Measurements from ENCODE around the gene TRPM7.
A peak's percentile ranks its signal among the peaks of the same experiment; 100 is the strongest.

TRPM7 gene

DNA sequence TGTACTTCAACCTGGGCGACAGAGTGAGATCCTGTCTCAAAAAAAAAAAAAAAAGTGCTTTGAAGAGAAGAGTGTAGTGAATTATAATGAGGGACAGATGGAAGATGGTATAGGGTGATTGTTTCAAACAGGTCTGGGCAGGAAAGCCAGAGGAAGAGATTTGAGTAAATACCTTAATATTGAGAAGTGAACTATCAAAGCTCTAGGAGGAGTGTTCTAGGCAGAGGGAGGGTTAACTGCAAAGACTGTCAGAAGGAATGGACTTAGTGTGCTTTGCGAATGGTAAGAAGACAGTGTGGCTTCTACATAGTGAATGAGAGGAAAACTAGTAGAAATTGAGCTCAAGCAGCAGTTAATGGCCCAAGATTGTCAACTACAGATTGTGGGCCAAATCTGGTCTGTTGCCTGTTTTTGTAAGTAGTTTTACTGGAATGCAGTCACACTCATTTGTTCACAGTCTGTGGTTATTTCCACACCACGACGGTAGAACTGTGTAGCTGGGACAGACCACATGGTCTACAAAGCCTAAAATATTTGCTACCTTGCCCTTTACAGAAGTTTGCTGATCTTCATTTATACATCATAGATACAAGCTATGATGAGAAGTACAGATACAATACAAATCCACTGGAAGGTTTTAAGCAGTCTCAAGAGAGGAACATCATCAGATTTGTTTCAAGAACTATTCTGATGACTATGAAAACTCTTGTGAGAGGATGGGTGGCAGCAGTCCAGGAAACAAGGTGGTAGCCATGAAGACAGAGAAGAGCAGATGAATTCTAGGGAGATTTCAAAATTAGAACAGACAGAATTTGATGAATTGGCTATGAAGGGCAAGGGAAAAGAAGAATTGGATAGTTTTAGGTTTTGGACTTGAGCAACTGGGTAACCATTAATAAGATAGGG is 123.6 kb downstream of the TRPM7 start:
- peak in 1 of 5 experiments; percentile 94 for DNase-seq

DNA sequence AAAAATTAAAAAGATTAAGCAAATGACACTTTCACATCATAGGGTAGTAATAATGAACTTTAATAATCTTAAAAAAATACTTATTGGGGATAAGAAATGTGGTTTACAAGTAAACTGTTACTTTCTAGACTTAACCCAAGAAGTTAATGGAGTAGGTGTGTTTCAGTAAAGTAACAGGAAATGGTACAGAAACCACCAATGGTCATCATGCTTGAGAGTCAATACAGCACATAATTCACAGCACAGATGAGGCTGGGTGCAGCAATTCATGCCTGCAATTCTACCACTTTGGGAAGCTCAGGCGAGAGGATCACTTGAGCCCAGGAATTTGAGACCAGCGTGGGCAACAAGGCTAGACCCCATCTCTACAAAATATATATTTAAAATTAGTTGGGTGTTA is 128.6 kb downstream of the TRPM7 start:
- DNase-seq = peak in 1 of 5 experiments; percentile 66

DNA sequence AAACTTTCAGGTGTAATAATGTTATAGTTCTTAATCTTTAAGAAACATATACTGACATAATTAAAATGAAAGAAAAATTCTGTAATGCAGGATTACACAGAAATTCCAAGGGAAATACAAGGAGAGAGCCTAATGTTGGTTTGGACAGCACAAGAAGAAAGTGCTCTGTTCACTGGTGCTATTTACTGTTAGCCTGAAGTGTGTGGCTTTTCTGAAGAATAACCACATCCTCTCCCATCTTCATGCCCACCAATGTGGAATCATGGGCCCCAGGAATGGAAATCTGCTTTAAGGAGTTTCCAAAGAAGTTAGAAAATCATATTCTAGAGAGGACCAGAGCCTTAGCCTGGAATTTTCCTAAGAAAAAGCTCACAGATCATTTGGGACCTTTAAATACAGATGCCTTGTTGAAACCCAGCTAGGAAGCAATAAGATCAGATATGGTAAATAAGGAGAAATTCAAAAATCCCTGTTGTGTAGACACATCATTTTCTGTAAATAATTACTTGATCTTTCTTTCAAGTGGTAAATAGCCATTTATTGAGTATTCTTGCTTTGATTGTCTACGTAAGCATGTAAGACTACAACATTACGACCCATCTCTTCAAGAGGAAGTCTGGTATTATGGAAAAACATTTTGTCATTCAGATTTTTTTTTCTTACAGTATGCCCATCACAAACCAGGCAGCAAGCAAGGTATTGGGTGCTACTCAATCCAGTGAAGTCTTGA is 129.8 kb downstream of the TRPM7 start:
- peak in 1 of 5 experiments; percentile 74 for DNase-seq

DNA sequence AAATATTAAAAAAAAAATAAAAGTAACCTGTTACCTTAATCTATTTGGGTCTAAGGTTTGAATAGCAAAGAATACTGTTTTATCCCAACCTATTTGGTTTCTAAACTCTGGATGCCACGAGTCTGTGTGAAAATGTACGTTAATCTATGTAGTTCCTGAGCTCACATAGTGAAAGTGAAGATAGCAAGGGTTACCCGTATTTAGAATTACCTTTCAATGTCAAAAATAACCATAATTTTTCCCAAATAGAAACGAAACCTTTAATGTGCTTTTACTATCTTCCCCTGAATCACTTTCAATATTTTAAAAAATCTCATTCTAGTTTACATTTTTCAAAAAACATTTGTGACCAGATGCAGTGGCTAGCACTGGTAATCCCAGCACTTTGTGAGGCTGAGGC is 134.4 kb downstream of the TRPM7 start:
- DNase-seq = peak in 1 of 5 experiments; percentile 32

DNA sequence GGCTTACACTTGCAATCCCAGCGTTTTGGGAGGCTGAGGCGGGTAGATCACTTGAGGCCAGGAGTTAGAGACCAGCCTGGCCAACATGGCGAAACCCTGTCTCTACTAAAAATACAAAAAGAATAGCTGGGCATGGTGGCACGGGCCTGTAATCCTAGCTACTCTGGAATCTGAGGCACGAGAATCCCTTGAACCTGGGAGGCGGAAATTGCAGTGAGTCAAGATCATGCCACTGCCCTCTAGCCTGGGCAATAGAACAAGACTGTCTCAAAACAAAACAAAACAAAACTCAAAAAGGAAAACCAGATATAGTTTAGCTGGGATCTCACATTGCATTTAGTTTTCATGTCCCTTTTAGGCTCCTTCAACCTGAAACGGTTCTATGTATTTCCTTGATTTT is 137.3 kb downstream of the TRPM7 start:
- DNase-seq = no peak

DNA sequence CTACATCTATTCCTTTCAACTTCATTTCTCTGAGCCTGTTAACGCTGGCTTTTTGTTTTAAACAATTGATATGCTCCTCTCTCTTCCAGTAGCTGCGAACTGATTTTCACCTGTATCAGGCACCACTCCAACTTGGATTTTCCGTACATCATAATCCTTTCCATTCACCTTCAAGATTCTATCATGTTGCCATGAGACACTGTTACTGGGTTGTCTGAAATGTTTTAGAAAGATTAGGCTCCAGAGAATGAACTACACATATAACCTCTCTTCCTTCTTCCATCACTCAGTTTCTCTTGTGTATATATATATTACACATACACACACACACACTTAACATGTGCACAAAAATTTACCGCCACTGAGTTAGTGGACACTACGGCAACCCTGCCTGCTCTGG is 140.0 kb downstream of the TRPM7 start, which contains the start of gene USP50:
Gene USP50 (minus strand): TSS at position 101 of the 400 bp plus-strand sequence. CDS start 141 bp downstream, outside the sequence.
- no peak for DNase-seq

DNA sequence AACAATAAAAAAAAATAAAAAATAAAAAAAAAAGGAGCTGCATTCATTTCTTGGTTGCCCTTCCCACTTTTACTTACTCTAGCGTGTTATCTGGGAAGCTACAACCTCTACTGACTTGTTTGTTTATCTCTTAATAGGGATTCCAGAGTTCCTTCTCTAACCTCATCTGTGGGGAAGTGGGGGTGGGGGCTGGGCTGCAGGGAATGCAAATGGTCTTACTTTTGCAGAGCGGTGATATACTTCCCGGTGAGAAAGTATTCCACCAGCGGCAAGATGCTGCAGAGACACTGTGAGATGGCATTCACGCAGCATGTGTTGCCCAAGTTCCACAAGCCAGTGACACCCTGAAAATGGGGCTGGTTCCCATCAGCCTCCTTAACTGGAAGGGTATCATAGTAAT is 142.2 kb downstream of the TRPM7 start:
- DNase-seq = no peak

DNA sequence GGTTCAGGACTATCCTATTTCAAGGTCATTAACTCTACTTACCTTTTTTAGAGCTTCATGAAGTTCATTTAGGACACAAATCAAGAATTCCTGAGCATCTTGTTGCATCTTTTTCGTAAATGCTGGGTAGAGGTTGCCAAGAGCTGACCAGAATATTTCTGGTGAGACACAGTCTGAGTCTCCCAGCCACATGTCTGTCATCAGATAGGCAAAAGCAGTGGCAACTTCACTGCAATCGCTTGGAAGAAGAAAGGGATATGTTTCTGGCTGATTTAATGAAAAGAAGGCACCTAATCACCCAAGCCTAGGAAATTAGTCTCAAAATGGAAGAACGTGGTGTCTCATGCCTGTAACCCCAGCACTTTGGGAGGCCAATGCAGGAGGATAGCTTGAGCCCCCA is 143.0 kb downstream of the TRPM7 start:
- DNase-seq = no peak

DNA sequence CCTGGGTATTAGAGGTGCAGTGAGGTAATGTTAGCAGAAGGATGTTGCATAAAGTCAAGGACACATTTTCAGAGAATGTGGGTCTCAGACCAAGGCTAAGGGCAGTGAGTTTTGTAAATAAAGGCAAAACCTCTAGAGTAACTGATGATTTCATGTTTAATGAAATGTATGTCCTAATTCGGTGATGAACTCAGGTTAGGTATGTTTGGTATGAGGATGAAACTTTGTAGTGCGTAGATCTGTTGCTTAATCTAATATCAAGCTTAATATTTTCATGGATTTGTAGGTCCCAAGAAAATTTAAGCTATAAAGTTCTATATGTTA is 143.7 kb downstream of the TRPM7 start:
- no peak for DNase-seq

DNA sequence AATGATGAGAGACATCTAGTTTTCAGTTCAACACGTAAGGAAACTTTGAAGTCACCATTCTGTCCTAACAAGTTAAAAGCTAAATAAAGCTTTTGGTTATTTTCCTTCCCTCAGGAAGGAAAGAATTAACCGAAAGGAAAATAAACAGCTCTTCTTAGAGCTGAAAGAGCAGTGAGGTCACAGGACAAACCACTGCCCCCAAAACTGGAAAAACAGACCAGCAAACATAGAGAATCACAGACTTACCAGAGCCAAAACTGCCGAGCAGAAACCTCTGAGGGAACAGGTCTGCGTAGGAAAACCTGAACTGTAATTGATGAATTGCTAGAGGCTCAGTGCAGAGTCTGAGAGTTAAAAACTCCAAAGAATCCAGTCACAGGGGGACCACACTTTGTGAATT is 154.8 kb downstream of the TRPM7 start:
- no peak for DNase-seq

DNA sequence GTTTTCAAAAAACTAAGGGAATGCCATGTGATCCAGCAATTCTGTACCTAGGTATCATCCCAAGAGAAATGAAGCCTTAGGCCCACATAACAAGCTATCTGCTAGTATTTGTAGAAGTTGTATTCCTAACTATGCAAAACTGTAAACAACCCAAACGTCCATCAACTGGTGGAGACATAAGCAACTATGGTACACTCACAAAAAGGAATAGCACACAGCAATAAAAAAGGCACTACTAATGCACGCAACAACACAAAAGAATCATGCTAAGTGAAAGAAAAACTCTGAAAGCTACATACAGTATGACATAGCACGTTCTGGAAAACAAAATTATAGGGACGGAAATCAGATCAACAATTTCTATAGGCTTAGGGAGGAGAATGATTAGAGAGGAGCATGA is 155.4 kb downstream of the TRPM7 start:
- no peak for DNase-seq

DNA sequence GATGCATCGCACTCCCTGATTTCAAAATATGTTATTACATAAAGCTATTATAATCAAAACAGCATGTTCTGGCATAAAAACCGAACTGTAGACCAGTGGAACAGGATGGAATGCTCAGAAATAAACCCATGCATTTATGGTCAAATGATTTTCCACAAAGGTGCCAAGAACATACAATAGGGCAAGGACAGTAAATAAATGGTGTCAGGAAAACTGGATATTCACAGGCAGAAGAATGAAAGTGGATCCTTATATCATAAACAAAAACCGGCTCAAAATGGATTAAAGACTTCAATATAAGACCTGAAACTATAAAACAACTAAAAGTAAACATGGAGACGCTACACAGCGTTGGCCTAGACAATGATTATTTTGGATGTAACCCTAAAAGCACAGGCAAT is 162.7 kb downstream of the TRPM7 start:
- DNase-seq = no peak

DNA sequence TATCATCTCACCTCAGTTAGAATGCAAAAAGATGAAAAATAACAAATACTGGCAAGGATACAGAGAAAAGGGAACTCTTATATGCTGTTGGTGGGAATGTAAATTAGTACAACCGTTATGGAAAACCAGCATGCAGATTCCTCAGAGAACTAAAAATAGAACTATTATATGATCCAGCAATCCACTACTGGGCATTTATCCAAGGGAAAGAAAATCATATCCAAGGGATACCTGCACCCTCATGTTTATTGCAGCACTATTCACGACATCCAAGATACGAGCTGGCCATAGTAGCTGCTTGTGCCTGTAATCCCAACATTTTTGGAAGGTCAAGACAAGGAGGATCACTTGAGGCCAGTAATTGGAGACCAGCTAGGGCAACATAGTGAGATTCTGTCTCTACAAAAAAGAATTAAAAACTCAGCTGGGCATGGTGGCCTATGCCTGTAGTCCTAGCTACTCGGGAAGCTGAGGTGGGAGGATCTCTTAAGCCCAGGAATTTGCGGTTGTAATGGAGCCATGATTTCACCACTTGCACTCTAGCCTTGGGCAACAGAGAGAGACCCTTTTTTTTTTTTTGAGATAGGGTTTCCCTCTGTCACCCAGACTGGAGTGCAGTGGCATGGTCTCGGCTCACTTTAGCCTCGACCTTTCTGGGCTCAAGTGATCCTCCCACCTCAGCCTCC is 166.7 kb downstream of the TRPM7 start:
- DNase-seq = no peak

DNA sequence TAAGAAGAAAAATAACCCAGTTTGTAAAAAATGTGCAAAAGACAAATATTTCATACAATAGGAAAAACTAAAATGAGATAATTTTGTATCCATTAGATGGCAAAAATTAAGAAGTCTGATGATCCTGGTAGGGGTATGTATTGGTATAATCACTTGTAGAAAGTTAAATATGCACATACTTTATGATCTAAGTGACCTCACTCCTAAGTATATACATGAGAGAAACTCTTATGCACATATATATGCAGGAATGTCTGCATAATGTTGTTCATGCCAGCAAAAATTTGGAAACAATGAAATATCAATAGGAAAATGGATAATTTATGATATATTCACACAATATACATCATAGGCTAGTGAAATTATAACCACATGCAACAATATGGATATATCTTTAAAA is 173.6 kb downstream of the TRPM7 start:
- no peak for DNase-seq
